Measurements from ENCODE around the gene IFNL1. TPM values are rescaled to one million over a fixed set of nuclear protein-coding genes. Genes with fewer than 3 reads are reported as not detected.
"Not testable (repeated sequence)": the region's sequence is repeated elsewhere in the genome, so short reads cannot be mapped to it uniquely, and the experiment has no call there.

Gene IFNL1
- total RNA-seq, 1 donor from 2014 or later: not detected

GRCh38 chr19:39327363-39328045 lies 31.3 kb downstream of the IFNL1 start:
- no peaks in the 10 kb centered on the region for H3K36me3 ChIP-seq
- H3K4me1 ChIP-seq: peaks cover 4% of the 10 kb centered on the region
- H3K27me3 ChIP-seq (ENCODE audit: low read depth): peaks cover 5% of the 10 kb centered on the region
- no peak for DNase-seq
- H3K4me3 ChIP-seq: no peak overlapping the region
- TF ChIP-seq, protein P1, sequence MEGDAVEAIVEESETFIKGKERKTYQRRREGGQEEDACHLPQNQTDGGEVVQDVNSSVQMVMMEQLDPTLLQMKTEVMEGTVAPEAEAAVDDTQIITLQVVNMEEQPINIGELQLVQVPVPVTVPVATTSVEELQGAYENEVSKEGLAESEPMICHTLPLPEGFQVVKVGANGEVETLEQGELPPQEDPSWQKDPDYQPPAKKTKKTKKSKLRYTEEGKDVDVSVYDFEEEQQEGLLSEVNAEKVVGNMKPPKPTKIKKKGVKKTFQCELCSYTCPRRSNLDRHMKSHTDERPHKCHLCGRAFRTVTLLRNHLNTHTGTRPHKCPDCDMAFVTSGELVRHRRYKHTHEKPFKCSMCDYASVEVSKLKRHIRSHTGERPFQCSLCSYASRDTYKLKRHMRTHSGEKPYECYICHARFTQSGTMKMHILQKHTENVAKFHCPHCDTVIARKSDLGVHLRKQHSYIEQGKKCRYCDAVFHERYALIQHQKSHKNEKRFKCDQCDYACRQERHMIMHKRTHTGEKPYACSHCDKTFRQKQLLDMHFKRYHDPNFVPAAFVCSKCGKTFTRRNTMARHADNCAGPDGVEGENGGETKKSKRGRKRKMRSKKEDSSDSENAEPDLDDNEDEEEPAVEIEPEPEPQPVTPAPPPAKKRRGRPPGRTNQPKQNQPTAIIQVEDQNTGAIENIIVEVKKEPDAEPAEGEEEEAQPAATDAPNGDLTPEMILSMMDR (IDR thresholded peaks at IDR 0.05; ENCODE audit: borderline replicate concordance): no peak
- H3K27ac ChIP-seq (replicated peaks): no peak overlapping the region
- intact Hi-C loops (cut with micrococcal nuclease): loop anchor here (5.0 kb wide), 2 partner anchors 205 to 220 kb away; no protein-coding TSS in a partner anchor
- H3K9me3 ChIP-seq (replicated peaks): no peaks in the 10 kb centered on the region

GRCh38 chr19:39328046-39328705 lies 32.0 kb downstream of the IFNL1 start:
- TF ChIP-seq, protein P1 (IDR thresholded peaks at IDR 0.05; ENCODE audit: borderline replicate concordance): peak; percentile 95
- Histone ChIP-seq H3K36me3 (no peaks in the 10 kb centered on the region), H3K27ac (replicated peaks) (no peak overlapping the region), H3K9me3 (replicated peaks) (no peaks in the 10 kb centered on the region), H3K4me3 (no peak overlapping the region), H3K27me3 (ENCODE audit: low read depth) (peaks cover 5% of the 10 kb centered on the region), H3K4me1 (peaks cover 4% of the 10 kb centered on the region)
- DNase-seq: peak; percentile 82
- intact Hi-C loops (cut with micrococcal nuclease): loop anchor here (5.0 kb wide), 2 partner anchors 206 to 221 kb away; no protein-coding TSS in a partner anchor

GRCh38 chr19:39329948-39330347 lies 33.7 kb downstream of the IFNL1 start:
- DNase-seq: no peak
- peaks cover 4% of the 10 kb centered on the region for H3K4me1 ChIP-seq
- intact Hi-C loops (cut with micrococcal nuclease): loop anchor here (5.0 kb wide), 2 partner anchors 208 to 223 kb away; no protein-coding TSS in a partner anchor

GRCh38 chr19:39332293-39332692 lies 36.1 kb downstream of the IFNL1 start:
- H3K9me3 ChIP-seq (replicated peaks): no peaks in the 10 kb centered on the region
- peaks cover 8% of the 10 kb centered on the region for H3K4me1 ChIP-seq
- H3K4me3 ChIP-seq: no peak overlapping the region
- TF ChIP-seq, protein P1 (IDR thresholded peaks at IDR 0.05; ENCODE audit: borderline replicate concordance): no peak
- no peak overlapping the region for H3K27ac ChIP-seq (replicated peaks)
- no peaks in the 10 kb centered on the region for H3K36me3 ChIP-seq
- intact Hi-C loops (cut with micrococcal nuclease): no loop called here
- DNase-seq: no peak
- peaks cover 5% of the 10 kb centered on the region for H3K27me3 ChIP-seq (ENCODE audit: low read depth)

More at GRCh38 chr19:39329948-39330347, 33.7 kb downstream of the IFNL1 start:
- Histone ChIP-seq H3K36me3 (no peaks in the 10 kb centered on the region), H3K4me3 (no peak overlapping the region), H3K27ac (replicated peaks) (no peak overlapping the region), H3K27me3 (ENCODE audit: low read depth) (peaks cover 5% of the 10 kb centered on the region), H3K9me3 (replicated peaks) (no peaks in the 10 kb centered on the region)
- TF ChIP-seq, protein P1 (IDR thresholded peaks at IDR 0.05; ENCODE audit: borderline replicate concordance): no peak

- DNase-seq; H3K27ac ChIP-seq (replicated peaks); H3K4me3 ChIP-seq; H3K9me3 ChIP-seq (replicated peaks); H3K4me1 ChIP-seq; intact Hi-C loops (cut with micrococcal nuclease); H3K27me3 ChIP-seq (ENCODE audit: low read depth); H3K36me3 ChIP-seq: not testable (repeated sequence)
Observed at GRCh38 chr19:39332738-39333137, 36.5 kb downstream of the IFNL1 start.

DNA sequence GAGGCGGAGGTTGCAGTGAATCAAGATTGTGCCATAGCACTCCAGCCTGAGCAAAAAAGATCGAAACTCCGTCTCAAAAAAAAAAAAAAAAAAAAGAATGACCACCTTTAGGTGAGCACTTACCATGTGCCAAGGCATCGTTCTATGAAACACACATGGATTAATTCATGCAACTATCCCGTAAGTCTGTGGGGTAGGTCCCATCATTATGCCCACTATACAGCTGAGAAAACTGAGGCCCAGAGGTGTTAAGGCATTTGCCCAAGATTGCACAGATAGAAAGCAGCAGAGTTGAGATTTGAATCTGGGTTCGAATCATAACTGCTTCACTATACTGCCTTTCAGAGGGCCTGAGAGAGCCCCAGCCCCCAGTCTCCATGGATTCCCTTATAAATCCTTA lies 37.3 kb downstream of the IFNL1 start:
- Histone ChIP-seq H3K27ac (replicated peaks) (no peak overlapping the region), H3K4me1 (peaks cover 4% of the 10 kb centered on the region), H3K9me3 (replicated peaks) (no peaks in the 10 kb centered on the region), H3K4me3 (no peak overlapping the region), H3K27me3 (ENCODE audit: low read depth) (peaks cover 5% of the 10 kb centered on the region), H3K36me3 (no peaks in the 10 kb centered on the region)
- TF ChIP-seq, protein P1 (IDR thresholded peaks at IDR 0.05; ENCODE audit: borderline replicate concordance): no peak
- DNase-seq: no peak
- intact Hi-C loops (cut with micrococcal nuclease): no loop called here
